Liver (tissue), 3 donors: Measurements from ENCODE around the gene GSX2.
"Not testable (repeated sequence)": the region's sequence is repeated elsewhere in the genome, so short reads cannot be mapped to it uniquely, and the experiment has no call there.

Source experiments
- CTCF ChIP-seq: fragments of 150-350 bp; IDR thresholded peaks from 2 replicates; pipeline ENCODE4 v1.5.1; 2017; ENCODE audit warnings: improper control_type of control experiment, low read depth, low read length; ENCODE audit not compliant: missing input control
- EGR1 ChIP-seq, 2 donors: IDR thresholded peaks; 2 replicates each; pipeline ENCODE4 v1.6.1; 2016 to 2018; ENCODE audit warnings: antibody characterized with exemption in 2 of 2, low read depth in 2 of 2
- GABPA ChIP-seq, 2 donors: IDR thresholded peaks in 1 of 2; conservative IDR thresholded peaks in 1 of 2; 2 replicates each; pipeline ENCODE4 v1.6.1; 2016; ENCODE audit warnings: antibody characterized with exemption in 2 of 2, mild to moderate bottlenecking in 1 of 2, moderate library complexity in 1 of 2
- JUND ChIP-seq, 2 donors: IDR thresholded peaks; 2 replicates each; pipeline ENCODE4 v1.6.1; 2016; ENCODE audit warnings: antibody characterized with exemption in 2 of 2
- NR2F2 ChIP-seq: IDR thresholded peaks from 2 replicates; pipeline ENCODE4 v1.6.1; 2016; ENCODE audit warnings: antibody characterized with exemption
- RAD21 ChIP-seq, 2 donors: IDR thresholded peaks; 2 replicates each; pipeline ENCODE4 v1.6.1; 2016; ENCODE audit warnings: antibody characterized with exemption in 2 of 2, mild to moderate bottlenecking in 2 of 2
- RXRA ChIP-seq, 2 donors: IDR thresholded peaks; 2 replicates each; pipeline ENCODE4 v1.6.1; 2017 to 2018; ENCODE audit warnings: antibody characterized with exemption in 2 of 2, mild to moderate bottlenecking in 1 of 2
- SP1 ChIP-seq: IDR thresholded peaks from 2 replicates; pipeline ENCODE4 v1.6.1; 2018; ENCODE audit warnings: antibody characterized with exemption, mild to moderate bottlenecking
- TAF1 ChIP-seq: conservative IDR thresholded peaks from 2 replicates; pipeline ENCODE4 v1.6.1; 2016; ENCODE audit warnings: antibody characterized with exemption, mild to moderate bottlenecking
- YY1 ChIP-seq: IDR thresholded peaks from 2 replicates; pipeline ENCODE4 v1.6.1; 2016; ENCODE audit warnings: antibody characterized with exemption, mild to moderate bottlenecking
- TF ChIP-seq, protein P1 (sequence below): IDR thresholded peaks from 2 replicates; pipeline ENCODE4 v1.6.1; 2016; ENCODE audit warnings: antibody characterized with exemption, mild to moderate bottlenecking
- TF ChIP-seq, protein P2 (sequence below): IDR thresholded peaks from 2 replicates; pipeline ENCODE4 v1.6.1; 2016; ENCODE audit warnings: antibody characterized with exemption
- TF ChIP-seq, protein P3 (sequence below): IDR thresholded peaks from 2 replicates; pipeline ENCODE4 v1.6.1; 2016; ENCODE audit warnings: antibody characterized with exemption
- TF ChIP-seq, protein P4 (sequence below): IDR thresholded peaks from 2 replicates; pipeline ENCODE4 v1.6.1; 2016; ENCODE audit warnings: antibody characterized with exemption
- donor health status: healthy.
- donor health status: healthy.

DNA sequence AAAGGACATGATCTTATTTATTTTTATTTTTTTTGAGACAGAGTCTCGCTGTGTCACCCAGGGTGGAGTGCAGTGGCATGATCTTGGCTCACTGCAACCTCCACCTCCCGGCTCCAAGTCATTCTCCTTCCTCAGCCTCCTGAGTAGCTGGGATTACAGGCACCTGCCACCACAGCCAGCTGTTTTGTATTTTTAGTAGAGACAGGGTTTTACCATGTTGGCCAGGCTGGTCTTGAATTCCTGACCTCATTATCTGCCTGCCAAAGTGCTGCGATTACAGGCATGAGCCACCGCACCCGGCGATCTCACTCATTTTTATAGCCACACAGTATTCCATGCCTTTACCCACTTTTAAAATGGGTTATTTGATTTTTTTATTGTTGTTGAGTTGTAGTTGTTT is 16.3 kb downstream of the GSX2 start:
- TF ChIP-seq CTCF; SP1; RXRA (IDR thresholded peaks at IDR 0.05); EGR1 (IDR thresholded peaks at IDR 0.05; ENCODE audit: low read depth in 2 of 2); RAD21 (IDR thresholded peaks at IDR 0.05); YY1; NR2F2; GABPA (IDR thresholded peaks at IDR 0.05 in 1 of 2, conservative IDR thresholded peaks at IDR 0.05 in 1 of 2); JUND (IDR thresholded peaks at IDR 0.05); TAF1: not testable (repeated sequence)
- TF ChIP-seq, protein P1, sequence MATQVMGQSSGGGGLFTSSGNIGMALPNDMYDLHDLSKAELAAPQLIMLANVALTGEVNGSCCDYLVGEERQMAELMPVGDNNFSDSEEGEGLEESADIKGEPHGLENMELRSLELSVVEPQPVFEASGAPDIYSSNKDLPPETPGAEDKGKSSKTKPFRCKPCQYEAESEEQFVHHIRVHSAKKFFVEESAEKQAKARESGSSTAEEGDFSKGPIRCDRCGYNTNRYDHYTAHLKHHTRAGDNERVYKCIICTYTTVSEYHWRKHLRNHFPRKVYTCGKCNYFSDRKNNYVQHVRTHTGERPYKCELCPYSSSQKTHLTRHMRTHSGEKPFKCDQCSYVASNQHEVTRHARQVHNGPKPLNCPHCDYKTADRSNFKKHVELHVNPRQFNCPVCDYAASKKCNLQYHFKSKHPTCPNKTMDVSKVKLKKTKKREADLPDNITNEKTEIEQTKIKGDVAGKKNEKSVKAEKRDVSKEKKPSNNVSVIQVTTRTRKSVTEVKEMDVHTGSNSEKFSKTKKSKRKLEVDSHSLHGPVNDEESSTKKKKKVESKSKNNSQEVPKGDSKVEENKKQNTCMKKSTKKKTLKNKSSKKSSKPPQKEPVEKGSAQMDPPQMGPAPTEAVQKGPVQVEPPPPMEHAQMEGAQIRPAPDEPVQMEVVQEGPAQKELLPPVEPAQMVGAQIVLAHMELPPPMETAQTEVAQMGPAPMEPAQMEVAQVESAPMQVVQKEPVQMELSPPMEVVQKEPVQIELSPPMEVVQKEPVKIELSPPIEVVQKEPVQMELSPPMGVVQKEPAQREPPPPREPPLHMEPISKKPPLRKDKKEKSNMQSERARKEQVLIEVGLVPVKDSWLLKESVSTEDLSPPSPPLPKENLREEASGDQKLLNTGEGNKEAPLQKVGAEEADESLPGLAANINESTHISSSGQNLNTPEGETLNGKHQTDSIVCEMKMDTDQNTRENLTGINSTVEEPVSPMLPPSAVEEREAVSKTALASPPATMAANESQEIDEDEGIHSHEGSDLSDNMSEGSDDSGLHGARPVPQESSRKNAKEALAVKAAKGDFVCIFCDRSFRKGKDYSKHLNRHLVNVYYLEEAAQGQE = not testable (repeated sequence)
- TF ChIP-seq, protein P2, sequence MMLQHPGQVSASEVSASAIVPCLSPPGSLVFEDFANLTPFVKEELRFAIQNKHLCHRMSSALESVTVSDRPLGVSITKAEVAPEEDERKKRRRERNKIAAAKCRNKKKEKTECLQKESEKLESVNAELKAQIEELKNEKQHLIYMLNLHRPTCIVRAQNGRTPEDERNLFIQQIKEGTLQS = not testable (repeated sequence)
- TF ChIP-seq, protein P3, sequence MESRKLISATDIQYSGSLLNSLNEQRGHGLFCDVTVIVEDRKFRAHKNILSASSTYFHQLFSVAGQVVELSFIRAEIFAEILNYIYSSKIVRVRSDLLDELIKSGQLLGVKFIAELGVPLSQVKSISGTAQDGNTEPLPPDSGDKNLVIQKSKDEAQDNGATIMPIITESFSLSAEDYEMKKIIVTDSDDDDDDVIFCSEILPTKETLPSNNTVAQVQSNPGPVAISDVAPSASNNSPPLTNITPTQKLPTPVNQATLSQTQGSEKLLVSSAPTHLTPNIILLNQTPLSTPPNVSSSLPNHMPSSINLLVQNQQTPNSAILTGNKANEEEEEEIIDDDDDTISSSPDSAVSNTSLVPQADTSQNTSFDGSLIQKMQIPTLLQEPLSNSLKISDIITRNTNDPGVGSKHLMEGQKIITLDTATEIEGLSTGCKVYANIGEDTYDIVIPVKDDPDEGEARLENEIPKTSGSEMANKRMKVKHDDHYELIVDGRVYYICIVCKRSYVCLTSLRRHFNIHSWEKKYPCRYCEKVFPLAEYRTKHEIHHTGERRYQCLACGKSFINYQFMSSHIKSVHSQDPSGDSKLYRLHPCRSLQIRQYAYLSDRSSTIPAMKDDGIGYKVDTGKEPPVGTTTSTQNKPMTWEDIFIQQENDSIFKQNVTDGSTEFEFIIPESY = not testable (repeated sequence)
- TF ChIP-seq, protein P4, sequence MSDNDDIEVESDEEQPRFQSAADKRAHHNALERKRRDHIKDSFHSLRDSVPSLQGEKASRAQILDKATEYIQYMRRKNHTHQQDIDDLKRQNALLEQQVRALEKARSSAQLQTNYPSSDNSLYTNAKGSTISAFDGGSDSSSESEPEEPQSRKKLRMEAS = not testable (repeated sequence)
